SK-N-SH treated with all-trans-retinoic acid at 6 μM for 48 hours (cell line): ENCODE measurements around the gene LPP.

Experiments used
- ARNTL ChIP-seq: fragments of 450-650 bp; formaldehyde crosslinking; IDR thresholded peaks from 2 replicates; pipeline ENCODE4 v1.5.0; 2020; ENCODE audit warnings: low read depth, mild to moderate bottlenecking, moderate library complexity, borderline replicate concordance
- CSDC2 ChIP-seq: fragments of 250-450 bp; sonication (Bioruptor Pico); IDR thresholded peaks from 2 replicates; pipeline ENCODE4 v1.5.0; 2020; ENCODE audit warnings: mild to moderate bottlenecking, moderate library complexity
- ESRRG ChIP-seq: fragments of 250-450 bp; sonication (Bioruptor Pico); IDR thresholded peaks from 2 replicates; pipeline ENCODE4 v1.6.1; 2021; ENCODE audit warnings: mild to moderate bottlenecking
- ISL1 ChIP-seq: fragments of 250-450 bp; sonication (Bioruptor Pico); IDR thresholded peaks from 2 replicates; pipeline ENCODE4 v2.1.2; 2022; ENCODE audit warnings: mild to moderate bottlenecking, moderate library complexity
- PATZ1 ChIP-seq: fragments of 250-450 bp; sonication (Bioruptor Pico); IDR thresholded peaks from 2 replicates; pipeline ENCODE4 v1.8.0; 2020; ENCODE audit warnings: mild to moderate bottlenecking, moderate library complexity, borderline replicate concordance
- POU6F1 ChIP-seq: fragments of 250-450 bp; sonication (Bioruptor Pico); IDR thresholded peaks from 2 replicates; pipeline ENCODE4 v1.8.0; 2021; ENCODE audit warnings: low read depth, mild to moderate bottlenecking, moderate library complexity, borderline replicate concordance
- PPARA ChIP-seq: fragments of 250-450 bp; sonication (Bioruptor Pico); IDR thresholded peaks from 2 replicates; pipeline ENCODE4 v1.5.0; 2020; ENCODE audit warnings: mild to moderate bottlenecking, borderline replicate concordance
- ZC3H10 ChIP-seq: fragments of 250-450 bp; sonication (Bioruptor Pico); IDR thresholded peaks from 2 replicates; pipeline ENCODE4 v1.5.1; 2021; ENCODE audit warnings: mild to moderate bottlenecking, moderate library complexity
- ZFP3 ChIP-seq: fragments of 250-450 bp; sonication (Bioruptor Pico); IDR thresholded peaks from 2 replicates; pipeline ENCODE4 v1.5.0; 2020; ENCODE audit warnings: mild to moderate bottlenecking, moderate library complexity
- ZFP30 ChIP-seq: fragments of 450-650 bp; formaldehyde crosslinking; IDR thresholded peaks from 2 replicates; pipeline ENCODE4 v1.5.0; 2022; ENCODE audit warnings: mild to moderate bottlenecking, moderate library complexity
- ZNF70 ChIP-seq: fragments of 450-650 bp; formaldehyde crosslinking; IDR thresholded peaks from 2 replicates; pipeline ENCODE4 v1.5.0; 2020; ENCODE audit warnings: mild to moderate bottlenecking, moderate library complexity

GRCh38 chr3:188689101-188689574, 535.2 kb downstream of the LPP start:
- no peak for TF ChIP-seq PATZ1
- TF ChIP-seq ZFP3 (CRISPR knock-in tag): no peak
- TF ChIP-seq ESRRG (CRISPR knock-in tag): no peak
- no peak for TF ChIP-seq CSDC2
- no peak for TF ChIP-seq ZC3H10 (CRISPR knock-in tag)
- TF ChIP-seq ZFP30 (CRISPR knock-in tag): no peak
- TF ChIP-seq ZNF70 (CRISPR knock-in tag): no peak
- TF ChIP-seq ARNTL (CRISPR knock-in tag): no peak
- TF ChIP-seq ISL1: no peak
- TF ChIP-seq POU6F1 (CRISPR knock-in tag): no peak
- no peak for TF ChIP-seq PPARA
